ENCODE data around the gene ZNRF1.

DNA sequence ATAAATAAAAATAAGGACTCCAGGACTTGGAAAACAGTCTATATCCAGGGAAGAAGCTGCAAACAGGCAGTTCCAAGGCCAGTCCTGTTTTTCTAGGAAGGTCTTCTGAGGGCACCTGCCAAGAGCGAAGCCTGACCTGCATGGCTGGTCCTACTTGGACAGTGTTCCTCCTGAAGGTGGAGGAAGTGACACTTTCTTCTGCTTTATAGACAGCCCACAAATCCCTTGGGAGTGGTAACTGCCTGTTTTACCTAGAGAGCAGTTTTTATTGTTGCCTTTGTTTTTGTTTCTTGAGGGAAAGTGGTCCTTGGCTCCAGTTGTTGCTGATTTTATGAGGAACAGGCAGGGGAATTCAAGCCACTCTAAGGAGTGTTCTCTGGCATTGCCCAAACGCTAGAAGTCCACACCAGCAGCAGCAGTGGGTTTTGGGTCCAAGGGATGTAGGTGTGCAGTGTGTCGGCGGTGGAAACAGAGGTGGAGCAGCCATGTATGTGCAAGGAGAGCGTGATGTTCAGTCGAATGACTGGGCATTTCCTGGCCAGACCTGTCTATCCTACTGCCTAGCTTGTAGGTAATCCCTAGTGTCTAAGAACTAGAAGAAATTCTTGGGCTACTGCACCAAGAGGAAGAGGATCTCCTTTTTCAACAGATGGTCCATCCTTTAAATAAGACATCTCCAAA lies 82.5 kb downstream of the ZNRF1 start:
- TF ChIP-seq TCF12 (IDR thresholded peaks at IDR 0.05; ENCODE audit: low read depth, low read length), result no peak
- TF ChIP-seq POLR2A (IDR thresholded peaks at IDR 0.05; ENCODE audit: control extremely low read depth in 1 of 2, low read depth in 2 of 2, low read length in 2 of 2), result no peak
- no peak for TF ChIP-seq CHD1 (IDR thresholded peaks at IDR 0.05; ENCODE audit: low read depth, low read length)
- no peak for TF ChIP-seq CTCF (IDR thresholded peaks at IDR 0.05; ENCODE audit: control extremely low read depth in 1 of 3, insufficient read depth in 1 of 3, low read depth in 1 of 3, low read length in 3 of 3)
- no peak for TF ChIP-seq TEAD4 (IDR thresholded peaks at IDR 0.05; ENCODE audit: low read depth, low read length)
- no peak for TF ChIP-seq PHF8 (conservative IDR thresholded peaks at IDR 0.05; ENCODE audit: low read depth, low read length)

All from H1 (cell line).